ENCODE results near the gene SPA17. TPM values are rescaled to one million over a fixed set of nuclear protein-coding genes. Genes with fewer than 3 reads are reported as not detected.

Gene SPA17
- total RNA-seq, 3 donors from 2014 or later = 0.58 to 1.5 (median 0.76) TPM

DNA sequence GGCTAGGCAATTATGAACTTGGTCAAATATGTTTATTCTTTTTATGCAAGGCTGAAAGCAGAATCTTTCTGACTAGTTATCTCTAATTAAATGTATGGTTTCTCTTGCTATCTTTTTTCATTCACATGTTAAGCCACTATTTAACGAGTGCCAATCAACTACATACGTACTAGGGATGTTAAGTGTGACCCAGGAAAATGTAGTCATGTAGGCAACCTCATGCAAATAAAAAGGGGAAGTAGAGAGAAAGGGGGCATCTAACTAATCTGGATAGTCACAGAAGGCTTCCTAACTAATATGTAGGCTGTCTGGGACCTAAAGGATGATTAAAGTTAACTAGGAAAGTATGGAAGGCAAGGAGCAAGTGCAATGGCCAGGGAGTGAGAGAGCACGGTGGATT is 27.6 kb upstream of the SPA17 start:
- DNase-seq = no peak
- Mint-ChIP-seq H3K4me1 (ENCODE audit: low read depth) (peaks cover 3% of the 10 kb centered on the region), H3K9me3 (no peaks in the 10 kb centered on the region), H3K4me3 (no peak overlapping the region), H3K36me3 (ENCODE audit: insufficient read depth) (peaks cover 5% of the 10 kb centered on the region), H3K27me3 (ENCODE audit: low read depth) (no peaks in the 10 kb centered on the region)
- ATAC-seq = no peak

DNA sequence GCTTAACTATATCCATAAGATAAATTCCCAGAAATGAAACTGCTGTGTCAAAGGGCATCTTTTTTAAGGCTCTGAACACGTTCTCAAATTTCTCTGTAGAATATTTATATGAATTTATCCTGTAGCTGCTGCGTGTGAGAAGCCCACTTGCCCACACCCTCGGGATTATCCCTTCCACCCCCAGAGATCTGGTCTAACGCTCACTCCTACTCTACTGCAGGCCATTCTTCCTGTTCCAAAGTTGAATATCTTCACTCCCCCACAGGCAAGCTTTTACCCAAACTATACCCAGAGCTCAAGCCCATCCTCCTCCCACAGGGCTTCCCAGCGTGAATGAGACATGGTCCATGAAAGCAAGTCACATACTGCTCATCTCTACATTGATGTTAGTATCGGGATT is 25.1 kb upstream of the SPA17 start:
- peaks cover 3% of the 10 kb centered on the region for H3K4me1 Mint-ChIP-seq (ENCODE audit: low read depth)
- H3K27me3 Mint-ChIP-seq (ENCODE audit: low read depth) = no peaks in the 10 kb centered on the region
- no peak for ATAC-seq
- peaks cover 19% of the 10 kb centered on the region for H3K36me3 Mint-ChIP-seq (ENCODE audit: insufficient read depth)
- H3K9me3 Mint-ChIP-seq = no peaks in the 10 kb centered on the region
- DNase-seq = no peak
- H3K4me3 Mint-ChIP-seq = no peak overlapping the region

DNA sequence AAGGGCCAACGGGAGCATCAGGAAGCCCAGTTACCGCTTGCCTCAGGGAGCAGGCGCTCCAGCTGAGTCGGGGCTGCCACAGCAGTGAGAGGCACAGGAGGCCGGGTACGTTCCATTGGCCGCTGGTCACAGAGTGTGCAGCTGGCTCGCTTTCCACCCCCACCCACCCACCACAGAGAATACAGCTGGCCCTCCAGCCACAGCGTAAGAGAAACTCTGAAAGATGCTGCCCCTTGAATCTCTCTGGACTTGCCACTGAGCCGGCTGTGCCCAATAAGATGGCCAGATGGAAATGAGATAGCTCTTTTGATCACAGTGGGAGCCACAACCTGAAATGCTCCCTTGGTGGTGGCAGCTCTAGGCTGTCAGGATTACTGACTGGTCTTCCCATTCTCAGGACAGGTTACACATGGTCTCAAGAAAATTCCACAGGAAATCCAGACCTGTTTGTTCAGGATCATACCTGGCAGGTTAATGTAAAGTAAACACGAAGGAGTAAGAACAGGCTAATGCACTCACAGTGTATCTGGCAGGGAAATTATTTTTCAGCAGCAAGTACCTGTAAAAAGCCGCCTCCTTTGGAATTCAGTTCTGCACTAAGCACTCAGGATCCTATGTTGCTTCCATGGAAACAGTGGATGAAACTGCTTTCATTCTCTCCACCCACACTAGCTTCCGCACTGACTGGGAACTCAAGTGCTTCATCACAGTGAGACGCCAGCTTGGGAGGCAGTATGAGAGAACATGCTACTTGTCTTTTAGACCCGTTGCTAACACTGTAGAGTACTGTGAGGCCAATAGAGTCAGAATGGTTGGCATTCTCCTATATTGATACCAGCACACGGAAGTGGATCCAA is 16.7 kb upstream of the SPA17 start:
- H3K27me3 Mint-ChIP-seq (ENCODE audit: low read depth) = no peaks in the 10 kb centered on the region
- H3K36me3 Mint-ChIP-seq (ENCODE audit: insufficient read depth) = peaks cover 15% of the 10 kb centered on the region
- no peaks in the 10 kb centered on the region for H3K9me3 Mint-ChIP-seq
- no peak for ATAC-seq
- no peaks in the 10 kb centered on the region for H3K4me1 Mint-ChIP-seq (ENCODE audit: low read depth)
- H3K4me3 Mint-ChIP-seq = no peak overlapping the region
- DNase-seq = no peak

DNA sequence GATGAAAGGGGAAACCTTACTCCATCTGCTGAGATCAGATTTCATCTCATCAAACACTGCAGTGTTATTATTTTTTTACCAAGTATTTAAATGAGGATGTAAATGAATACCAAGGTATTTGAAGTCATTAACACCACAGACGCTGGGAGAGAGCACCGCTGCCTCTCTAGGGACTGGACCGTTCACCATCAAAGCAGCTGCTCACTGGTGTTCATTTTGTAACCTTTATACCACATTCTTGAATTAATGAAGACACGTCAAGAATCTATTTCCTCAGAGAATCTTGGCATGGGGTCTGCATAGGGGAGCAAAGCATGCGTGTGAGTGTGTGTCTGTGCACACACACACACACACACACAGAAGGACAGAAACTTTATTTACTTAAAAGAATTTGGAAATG is 15.8 kb upstream of the SPA17 start:
- H3K27me3 Mint-ChIP-seq (ENCODE audit: low read depth) = no peaks in the 10 kb centered on the region
- H3K4me1 Mint-ChIP-seq (ENCODE audit: low read depth) = no peaks in the 10 kb centered on the region
- ATAC-seq (no peak), DNase-seq (no peak)
- H3K9me3 Mint-ChIP-seq = no peaks in the 10 kb centered on the region
- no peak overlapping the region for H3K4me3 Mint-ChIP-seq
- H3K36me3 Mint-ChIP-seq (ENCODE audit: insufficient read depth) = peaks cover 12% of the 10 kb centered on the region

DNA sequence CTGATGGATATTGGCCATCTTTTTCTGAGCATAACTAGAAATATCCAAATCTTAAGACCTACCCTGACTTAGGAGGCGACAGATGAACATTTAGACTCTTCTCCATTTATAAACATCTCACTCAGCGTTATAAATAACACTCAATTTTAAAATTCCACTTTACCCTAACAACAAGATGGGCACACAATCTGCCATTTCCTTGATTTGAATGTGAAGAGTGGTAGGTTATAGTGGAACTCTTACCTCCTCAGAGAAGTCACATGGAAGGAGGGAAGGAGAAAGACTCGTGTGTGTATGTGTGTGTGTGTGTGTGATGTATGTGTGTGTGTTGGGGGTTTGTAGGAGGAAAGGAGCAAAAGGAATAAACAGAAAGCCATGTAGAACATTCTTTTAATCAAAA is 15.2 kb upstream of the SPA17 start:
- Mint-ChIP-seq H3K36me3 (ENCODE audit: insufficient read depth) (peaks cover 8% of the 10 kb centered on the region), H3K9me3 (no peaks in the 10 kb centered on the region), H3K4me3 (no peak overlapping the region), H3K4me1 (ENCODE audit: low read depth) (no peaks in the 10 kb centered on the region), H3K27me3 (ENCODE audit: low read depth) (no peaks in the 10 kb centered on the region)
- ATAC-seq (no peak), DNase-seq (no peak)

DNA sequence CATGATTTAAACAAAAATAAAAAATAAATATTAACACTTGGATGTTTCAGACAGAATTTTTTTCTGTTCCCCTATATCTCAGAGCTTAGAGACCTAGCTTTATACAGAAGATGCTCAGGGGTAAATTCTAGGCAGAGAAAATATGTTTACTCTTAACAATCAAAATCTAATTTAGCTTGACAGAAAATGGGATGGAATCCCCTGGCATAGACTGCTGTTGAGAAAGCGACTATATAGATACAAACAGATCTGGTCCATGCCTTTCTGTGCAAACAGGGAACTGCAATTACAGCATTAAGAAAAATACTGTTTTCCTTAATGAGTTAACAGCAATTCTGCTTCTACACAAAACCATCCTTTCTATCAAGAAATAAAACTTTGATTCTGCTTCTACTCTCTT is 14.7 kb upstream of the SPA17 start:
- ATAC-seq = no peak
- no peaks in the 10 kb centered on the region for H3K4me1 Mint-ChIP-seq (ENCODE audit: low read depth)
- H3K27me3 Mint-ChIP-seq (ENCODE audit: low read depth) = no peaks in the 10 kb centered on the region
- H3K36me3 Mint-ChIP-seq (ENCODE audit: insufficient read depth) = peaks cover 8% of the 10 kb centered on the region
- H3K4me3 Mint-ChIP-seq = no peak overlapping the region
- DNase-seq = no peak
- no peaks in the 10 kb centered on the region for H3K9me3 Mint-ChIP-seq

DNA sequence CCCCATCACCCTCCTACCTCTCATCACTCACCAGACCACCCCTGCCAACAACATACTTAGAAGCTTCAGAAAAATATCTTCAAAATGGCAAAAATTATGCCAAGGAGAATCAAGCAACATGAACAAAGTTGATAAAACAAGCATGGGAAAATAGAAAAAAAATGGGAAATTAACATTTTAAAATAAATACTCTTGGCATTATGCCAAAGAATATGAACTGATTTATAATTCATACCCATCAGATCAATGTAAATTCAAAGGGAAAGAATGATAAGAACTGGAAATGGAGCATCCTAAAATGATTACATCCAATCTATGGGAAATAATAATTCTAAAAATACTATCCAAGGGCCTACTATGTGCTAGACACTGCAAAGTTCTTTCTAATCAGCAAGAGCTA is 12.2 kb upstream of the SPA17 start:
- Mint-ChIP-seq H3K36me3 (ENCODE audit: insufficient read depth) (peaks cover 13% of the 10 kb centered on the region), H3K4me3 (no peak overlapping the region), H3K4me1 (ENCODE audit: low read depth) (no peaks in the 10 kb centered on the region), H3K9me3 (no peaks in the 10 kb centered on the region), H3K27me3 (ENCODE audit: low read depth) (no peaks in the 10 kb centered on the region)
- ATAC-seq (no peak), DNase-seq (no peak)

DNA sequence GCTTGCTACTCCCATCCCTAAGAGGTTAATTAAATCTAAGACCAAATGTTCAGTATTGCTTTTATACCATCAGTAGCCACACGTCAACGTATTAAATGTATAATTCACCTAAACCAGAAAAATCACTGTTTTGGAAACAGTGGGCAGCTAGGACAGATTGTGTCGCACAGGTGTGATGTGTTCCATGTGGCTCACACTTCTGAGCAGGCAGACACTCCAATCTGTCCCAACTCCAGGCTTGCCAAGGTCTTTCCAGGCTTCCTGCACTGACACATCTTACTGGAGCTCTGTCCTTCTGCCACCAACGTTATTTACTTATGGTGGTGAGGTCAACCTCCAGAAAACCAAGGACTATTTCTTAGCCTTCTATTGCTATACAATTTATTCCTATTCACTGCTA is 11.6 kb upstream of the SPA17 start:
- Mint-ChIP-seq H3K36me3 (ENCODE audit: insufficient read depth) (peaks cover 13% of the 10 kb centered on the region), H3K27me3 (ENCODE audit: low read depth) (no peaks in the 10 kb centered on the region), H3K4me3 (no peak overlapping the region), H3K4me1 (ENCODE audit: low read depth) (no peaks in the 10 kb centered on the region), H3K9me3 (no peaks in the 10 kb centered on the region)
- DNase-seq (no peak), ATAC-seq (no peak)

DNA sequence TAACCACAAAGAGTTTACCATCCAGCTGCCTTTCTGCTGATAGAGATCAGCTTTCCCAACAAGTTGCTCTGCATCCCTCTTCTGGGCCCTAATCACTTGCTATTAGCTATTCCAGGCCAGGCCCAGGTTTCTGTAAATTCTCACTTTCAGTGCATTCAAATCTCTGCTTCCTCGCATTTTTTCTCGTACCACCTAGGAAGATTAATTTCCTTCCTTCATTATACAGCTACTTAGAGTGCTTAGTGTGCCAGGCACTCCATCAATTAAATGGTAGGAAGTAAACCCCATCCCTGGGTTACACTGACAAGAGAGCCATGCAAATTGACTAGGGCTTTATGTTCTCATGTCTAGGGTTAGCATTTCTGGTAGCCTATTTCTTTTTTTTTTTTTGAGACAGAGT is 9.8 kb upstream of the SPA17 start:
- Mint-ChIP-seq H3K4me1 (ENCODE audit: low read depth) (no peaks in the 10 kb centered on the region), H3K9me3 (no peaks in the 10 kb centered on the region), H3K27me3 (ENCODE audit: low read depth) (no peaks in the 10 kb centered on the region), H3K36me3 (ENCODE audit: insufficient read depth) (peaks cover 8% of the 10 kb centered on the region), H3K4me3 (no peak overlapping the region)
- DNase-seq (no peak), ATAC-seq (no peak)

DNA sequence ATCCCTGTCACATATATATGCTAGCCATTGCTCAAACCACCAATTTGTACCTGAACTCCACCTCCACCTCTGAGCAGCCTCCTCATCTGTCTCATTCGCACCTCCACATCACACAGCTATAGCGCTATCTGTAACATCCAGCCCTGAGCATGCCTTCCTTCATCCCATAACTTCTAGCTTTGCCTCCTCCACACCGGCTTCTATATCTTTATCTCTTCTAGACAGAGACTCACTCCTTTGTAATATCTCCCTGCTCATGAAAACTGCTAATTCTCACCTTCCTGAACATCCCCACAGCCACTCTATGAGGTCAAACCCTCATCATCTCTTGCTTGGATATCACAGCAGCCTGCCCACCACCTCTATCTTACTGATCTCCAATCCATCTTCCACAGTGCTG is 6.1 kb upstream of the SPA17 start:
- H3K4me3 Mint-ChIP-seq = no peak overlapping the region
- no peak for ATAC-seq
- H3K36me3 Mint-ChIP-seq (ENCODE audit: insufficient read depth) = peaks cover 6% of the 10 kb centered on the region
- H3K4me1 Mint-ChIP-seq (ENCODE audit: low read depth) = peaks cover 9% of the 10 kb centered on the region
- H3K27me3 Mint-ChIP-seq (ENCODE audit: low read depth) = no peaks in the 10 kb centered on the region
- no peaks in the 10 kb centered on the region for H3K9me3 Mint-ChIP-seq
- no peak for DNase-seq

DNA sequence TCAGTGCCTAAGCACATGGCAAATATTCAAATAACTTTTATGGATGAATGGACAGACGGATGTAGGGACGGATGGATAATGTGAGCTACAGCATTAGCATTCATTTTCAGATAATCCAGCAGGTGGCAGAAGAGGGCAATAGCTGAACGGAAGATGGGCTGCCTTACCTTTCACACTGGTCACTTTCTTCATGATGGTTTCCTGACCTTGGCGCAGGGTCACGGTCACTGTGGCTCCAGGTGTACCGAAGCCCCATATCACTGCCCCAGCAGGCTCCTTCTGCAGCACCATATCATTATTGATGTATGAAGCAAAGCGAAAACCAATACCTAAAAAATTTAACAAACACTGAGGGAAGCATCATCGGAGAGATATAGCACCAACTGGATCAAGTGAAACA is 4.5 kb upstream of the SPA17 start:
- Mint-ChIP-seq H3K4me3 (no peak overlapping the region), H3K4me1 (ENCODE audit: low read depth) (peaks cover 17% of the 10 kb centered on the region), H3K9me3 (no peaks in the 10 kb centered on the region), H3K36me3 (ENCODE audit: insufficient read depth) (peaks cover 5% of the 10 kb centered on the region), H3K27me3 (ENCODE audit: low read depth) (no peaks in the 10 kb centered on the region)
- DNase-seq (peak; percentile 13), ATAC-seq (peak in 1 of 2 donors; percentile 26)

DNA sequence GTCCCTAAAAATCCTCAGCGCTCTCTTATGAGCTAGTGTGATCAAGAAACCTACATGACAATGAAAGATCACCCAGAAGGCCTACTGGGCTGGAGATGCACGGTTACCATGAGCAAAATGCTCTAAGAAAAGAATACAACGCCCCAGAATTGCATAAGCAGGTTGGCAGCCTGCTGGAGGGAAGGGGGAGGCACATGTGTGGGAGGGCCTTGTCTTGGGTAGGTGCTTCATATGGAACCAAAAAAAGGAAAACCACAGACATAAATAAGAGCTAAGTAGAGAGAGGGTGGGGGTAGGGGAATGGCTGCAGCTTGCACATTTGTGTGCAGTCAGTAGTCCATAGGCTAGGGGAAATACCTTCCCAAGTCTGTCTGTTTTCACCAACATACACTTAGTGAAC is 3.0 kb upstream of the SPA17 start:
- Mint-ChIP-seq H3K36me3 (ENCODE audit: insufficient read depth) (peaks cover 5% of the 10 kb centered on the region), H3K4me3 (no peak overlapping the region), H3K4me1 (ENCODE audit: low read depth) (peaks cover 21% of the 10 kb centered on the region), H3K27me3 (ENCODE audit: low read depth) (no peaks in the 10 kb centered on the region), H3K9me3 (no peaks in the 10 kb centered on the region)
- ATAC-seq (peak in 1 of 2 donors; percentile 17), DNase-seq (peak; percentile 11)

DNA sequence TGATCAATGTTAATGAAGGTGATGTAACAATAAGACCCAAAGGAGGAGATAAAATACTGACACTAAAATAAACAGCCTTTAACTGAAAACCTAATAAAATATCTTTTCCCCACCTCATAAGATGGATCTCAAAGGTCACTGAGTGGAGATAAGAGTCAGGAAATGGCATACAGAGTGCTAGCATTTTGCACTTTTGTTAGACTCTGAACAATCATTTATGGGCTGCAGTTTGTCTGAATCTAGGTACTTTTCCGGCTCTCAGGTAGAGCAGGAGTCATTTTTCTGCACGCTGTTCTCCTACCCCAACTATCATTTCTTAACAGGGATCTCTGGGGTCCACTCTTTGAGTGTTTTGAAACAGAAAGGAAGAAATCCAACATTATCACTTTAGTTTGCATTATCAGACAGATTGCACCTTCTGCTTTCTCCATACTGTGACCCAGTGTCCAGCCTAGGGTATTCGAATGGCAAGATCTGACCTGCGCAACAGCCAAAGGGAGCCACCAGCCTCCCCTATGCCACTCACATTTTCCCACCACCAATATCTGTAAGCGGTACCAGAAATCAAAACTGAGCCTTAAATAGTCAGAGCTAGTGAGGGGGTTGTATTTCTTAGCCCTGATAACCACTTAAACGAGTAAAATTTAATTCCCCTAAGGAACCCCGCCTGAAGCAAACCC is 1.0 kb upstream of the SPA17 start:
- ATAC-seq (no peak), DNase-seq (no peak)
- no peaks in the 10 kb centered on the region for H3K9me3 Mint-ChIP-seq
- H3K27me3 Mint-ChIP-seq (ENCODE audit: low read depth) = no peaks in the 10 kb centered on the region
- H3K4me1 Mint-ChIP-seq (ENCODE audit: low read depth) = peaks cover 21% of the 10 kb centered on the region
- peak overlapping the region; percentile 85 for H3K4me3 Mint-ChIP-seq
- H3K36me3 Mint-ChIP-seq (ENCODE audit: insufficient read depth) = no peaks in the 10 kb centered on the region

DNA sequence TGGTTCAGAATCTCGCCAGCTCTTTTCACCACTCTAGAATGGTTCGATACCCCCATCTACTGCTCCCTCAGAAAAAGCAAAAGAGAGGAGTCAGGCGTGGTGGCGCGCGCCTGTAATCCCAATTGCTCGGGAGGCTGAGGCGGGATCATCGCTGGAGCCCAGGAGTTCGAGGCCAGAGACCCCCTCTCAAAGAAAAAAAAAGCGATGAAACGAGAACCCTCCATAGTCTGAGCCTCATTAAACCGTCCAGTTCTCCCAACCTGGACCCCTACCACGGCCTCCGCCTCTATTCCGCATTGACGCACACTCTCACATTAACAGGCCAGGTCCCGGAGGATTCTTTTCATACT is 439 bp downstream of the SPA17 start:
- H3K36me3 Mint-ChIP-seq (ENCODE audit: insufficient read depth) = no peaks in the 10 kb centered on the region
- H3K9me3 Mint-ChIP-seq = no peaks in the 10 kb centered on the region
- no peaks in the 10 kb centered on the region for H3K27me3 Mint-ChIP-seq (ENCODE audit: low read depth)
- H3K4me1 Mint-ChIP-seq (ENCODE audit: low read depth) = peaks cover 21% of the 10 kb centered on the region
- ATAC-seq (no peak), DNase-seq (no peak)
- peak overlapping the region; percentile 85 for H3K4me3 Mint-ChIP-seq

DNA sequence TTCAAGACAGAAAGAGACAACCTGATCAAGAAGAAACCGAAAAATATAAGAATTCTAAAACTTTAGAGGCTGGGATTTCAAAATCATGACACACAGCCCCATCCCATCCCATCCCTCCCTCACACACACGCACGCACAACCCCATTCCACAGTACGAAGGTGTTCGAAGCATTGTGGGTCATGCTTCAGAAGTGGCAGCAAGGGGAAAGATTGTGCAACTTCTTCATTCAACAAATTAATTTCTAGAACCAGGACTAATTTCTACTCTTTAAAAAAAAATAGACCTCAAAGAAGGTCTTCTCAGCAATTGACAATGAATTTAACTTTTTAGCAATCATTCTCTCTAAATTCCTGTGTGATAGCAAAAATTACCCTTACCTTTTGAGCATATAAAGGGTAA is 867 bp downstream of the SPA17 start:
- Mint-ChIP-seq H3K4me3 (peak overlapping the region; percentile 85), H3K36me3 (ENCODE audit: insufficient read depth) (no peaks in the 10 kb centered on the region), H3K9me3 (no peaks in the 10 kb centered on the region), H3K27me3 (ENCODE audit: low read depth) (peaks cover 2% of the 10 kb centered on the region), H3K4me1 (ENCODE audit: low read depth) (peaks cover 21% of the 10 kb centered on the region)
- DNase-seq (no peak), ATAC-seq (no peak)

Measured in activated T-cell treated with anti-CD3 and anti-CD28 coated beads, Interleukin-2, amount 50 U/mL, for 4 hours (primary cell).